Stimulated activated CD4-positive, alpha-beta T cell treated with anti-CD3 and anti-CD28 coated beads, Interleukin-12 subunit alpha, Interleukin-12 subunit beta, amount 100 ng/mL, for 4 hours (primary cell): Measurements from ENCODE around the gene PLXNC1.

Experiments
- DNase-seq: peaks from one replicate; pipeline ENCODE4 v3.0.0-alpha.2; 2020

Gene PLXNC1

GRCh38 chr12:94267921-94268471, 119.6 kb downstream of the PLXNC1 start:
- DNase-seq = no peak

- no peak for DNase-seq
These were observed 121.1 kb downstream of the PLXNC1 start for GRCh38 chr12:94269316-94269999.

- no peak for DNase-seq
These were observed 123.0 kb downstream of the PLXNC1 start for GRCh38 chr12:94271351-94271750.

GRCh38 chr12:94272280-94272679, 123.9 kb downstream of the PLXNC1 start:
- DNase-seq = no peak

GRCh38 chr12:94273272-94273671, 124.9 kb downstream of the PLXNC1 start:
- no peak for DNase-seq

GRCh38 chr12:94276725-94277124, 128.3 kb downstream of the PLXNC1 start:
- no peak for DNase-seq

GRCh38 chr12:94277426-94278000, 129.1 kb downstream of the PLXNC1 start:
- DNase-seq = no peak

GRCh38 chr12:94280063-94280462, 131.7 kb downstream of the PLXNC1 start:
- no peak for DNase-seq

- DNase-seq = peak; percentile 25
These were observed 134.3 kb downstream of the PLXNC1 start for GRCh38 chr12:94282675-94283074.

- DNase-seq = no peak
These were observed 135.7 kb downstream of the PLXNC1 start for GRCh38 chr12:94284046-94284445.

GRCh38 chr12:94284859-94285258, 136.5 kb downstream of the PLXNC1 start:
- no peak for DNase-seq

- no peak for DNase-seq
These were observed 137.7 kb downstream of the PLXNC1 start for GRCh38 chr12:94285943-94286582.

GRCh38 chr12:94286583-94287244, 138.3 kb downstream of the PLXNC1 start:
- DNase-seq = no peak

- DNase-seq = no peak
These were observed 138.9 kb downstream of the PLXNC1 start for GRCh38 chr12:94287245-94287628.

- DNase-seq = no peak
These were observed 141.3 kb downstream of the PLXNC1 start for GRCh38 chr12:94289461-94290312.

GRCh38 chr12:94290353-94290752, 142.0 kb downstream of the PLXNC1 start:
- no peak for DNase-seq

GRCh38 chr12:94297096-94297699, 148.8 kb downstream of the PLXNC1 start:
- no peak for DNase-seq

- DNase-seq = no peak
These were observed 149.6 kb downstream of the PLXNC1 start for GRCh38 chr12:94297876-94298505.

GRCh38 chr12:94299846-94300245, 151.5 kb downstream of the PLXNC1 start:
- no peak for DNase-seq

- DNase-seq = no peak
These were observed 155.6 kb downstream of the PLXNC1 start for GRCh38 chr12:94304012-94304411.

GRCh38 chr12:94304566-94305061, 156.2 kb downstream of the PLXNC1 start:
- DNase-seq = no peak
